ENCODE results near the gene PKIB. TPM values are rescaled to one million over a fixed set of nuclear protein-coding genes. Genes with fewer than 3 reads are reported as not detected.

The PKIB gene
- total and polyA plus RNA-seq, 10 of the 15 experiments (the other 5 are each of a cell fraction or from before 2014, with no cell fraction given), result 0.20 to 1.8 (median 0.87) TPM

DNA sequence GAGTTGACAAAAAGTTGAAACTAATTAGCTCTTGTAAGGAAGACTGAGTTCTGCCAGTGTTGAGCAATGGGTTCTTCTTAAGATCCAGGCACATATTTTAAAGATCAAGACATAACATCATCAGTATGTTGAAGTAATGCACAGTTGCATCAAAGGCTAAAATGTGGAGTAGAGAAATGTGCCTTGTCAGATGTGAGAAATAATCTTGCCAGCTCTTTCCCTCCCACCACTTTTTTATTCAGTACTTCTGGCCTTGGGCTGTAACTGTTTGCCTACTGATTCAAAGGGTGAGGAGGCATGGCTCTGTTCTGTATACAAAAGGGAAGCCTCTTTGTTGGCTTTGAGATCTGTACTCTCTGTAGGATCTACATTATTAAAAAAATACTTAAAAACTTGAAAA, 13.1 kb downstream of the PKIB start:
- Histone ChIP-seq H3K9me3 (replicated peaks; ENCODE audit: control insufficient read depth, insufficient read depth, low read length) (no peaks in the 10 kb centered on the region), H3K79me2 (ENCODE audit: control insufficient read depth, insufficient read depth, low read length) (no peaks in the 10 kb centered on the region), H3K4me1 (ENCODE audit: control insufficient read depth, insufficient read depth, low read length) (no peaks in the 10 kb centered on the region), H3K27me3 (replicated peaks in 1 of 2; ENCODE audit: control insufficient read depth in 2 of 2, insufficient read depth in 2 of 2, low read length in 1 of 2) (no peaks in the 10 kb centered on the region), H4K20me1 (ENCODE audit: control insufficient read depth, insufficient read depth) (no peaks in the 10 kb centered on the region), H3K4me2 (ENCODE audit: control insufficient read depth, insufficient read depth) (no peak overlapping the region), H3K9ac (ENCODE audit: control insufficient read depth, insufficient read depth, low read length) (no peak overlapping the region), H3K4me3 (no peak overlapping the region), H2AFZ (ENCODE audit: control insufficient read depth, low read depth, low read length) (no peak overlapping the region), H3K36me3 (ENCODE audit: control insufficient read depth in 2 of 2, insufficient read depth in 2 of 2, low read length in 1 of 2) (no peaks in the 10 kb centered on the region), H3K27ac (ENCODE audit: control insufficient read depth, insufficient read depth) (no peak overlapping the region)
- TF ChIP-seq NRF1 (conservative IDR thresholded peaks at IDR 0.05; ENCODE audit: low read depth, low read length) (no peak), CBX3 (IDR thresholded peaks at IDR 0.05; ENCODE audit: borderline replicate concordance, low read depth) (no peak), HDAC2 (IDR thresholded peaks at IDR 0.05) (no peak), ZZZ3 (IDR thresholded peaks at IDR 0.05; ENCODE audit: control insufficient read depth, insufficient read length, low read depth) (no peak), ZSCAN29 (IDR thresholded peaks at IDR 0.05) (no peak), ZNF217 (IDR thresholded peaks at IDR 0.05) (no peak), ZBED1 (IDR thresholded peaks at IDR 0.05; ENCODE audit: borderline replicate concordance) (no peak), GABPA (IDR thresholded peaks at IDR 0.05; ENCODE audit: low read depth) (no peak), TCF7 (IDR thresholded peaks at IDR 0.05; ENCODE audit: borderline replicate concordance) (no peak), RFX5 (IDR thresholded peaks at IDR 0.05; ENCODE audit: low read depth, low read length) (no peak), IKZF1 (conservative IDR thresholded peaks at IDR 0.05) (no peak)
- TF ChIP-seq, protein P1, sequence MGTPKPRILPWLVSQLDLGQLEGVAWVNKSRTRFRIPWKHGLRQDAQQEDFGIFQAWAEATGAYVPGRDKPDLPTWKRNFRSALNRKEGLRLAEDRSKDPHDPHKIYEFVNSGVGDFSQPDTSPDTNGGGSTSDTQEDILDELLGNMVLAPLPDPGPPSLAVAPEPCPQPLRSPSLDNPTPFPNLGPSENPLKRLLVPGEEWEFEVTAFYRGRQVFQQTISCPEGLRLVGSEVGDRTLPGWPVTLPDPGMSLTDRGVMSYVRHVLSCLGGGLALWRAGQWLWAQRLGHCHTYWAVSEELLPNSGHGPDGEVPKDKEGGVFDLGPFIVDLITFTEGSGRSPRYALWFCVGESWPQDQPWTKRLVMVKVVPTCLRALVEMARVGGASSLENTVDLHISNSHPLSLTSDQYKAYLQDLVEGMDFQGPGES (IDR thresholded peaks at IDR 0.05), result no peak
- TF ChIP-seq, protein P2, sequence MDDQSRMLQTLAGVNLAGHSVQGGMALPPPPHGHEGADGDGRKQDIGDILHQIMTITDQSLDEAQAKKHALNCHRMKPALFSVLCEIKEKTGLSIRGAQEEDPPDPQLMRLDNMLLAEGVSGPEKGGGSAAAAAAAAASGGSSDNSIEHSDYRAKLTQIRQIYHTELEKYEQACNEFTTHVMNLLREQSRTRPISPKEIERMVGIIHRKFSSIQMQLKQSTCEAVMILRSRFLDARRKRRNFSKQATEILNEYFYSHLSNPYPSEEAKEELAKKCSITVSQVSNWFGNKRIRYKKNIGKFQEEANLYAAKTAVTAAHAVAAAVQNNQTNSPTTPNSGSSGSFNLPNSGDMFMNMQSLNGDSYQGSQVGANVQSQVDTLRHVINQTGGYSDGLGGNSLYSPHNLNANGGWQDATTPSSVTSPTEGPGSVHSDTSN (IDR thresholded peaks at IDR 0.05; ENCODE audit: insufficient replicate concordance, low read depth, low read length), result no peak
- TF ChIP-seq, protein P3, sequence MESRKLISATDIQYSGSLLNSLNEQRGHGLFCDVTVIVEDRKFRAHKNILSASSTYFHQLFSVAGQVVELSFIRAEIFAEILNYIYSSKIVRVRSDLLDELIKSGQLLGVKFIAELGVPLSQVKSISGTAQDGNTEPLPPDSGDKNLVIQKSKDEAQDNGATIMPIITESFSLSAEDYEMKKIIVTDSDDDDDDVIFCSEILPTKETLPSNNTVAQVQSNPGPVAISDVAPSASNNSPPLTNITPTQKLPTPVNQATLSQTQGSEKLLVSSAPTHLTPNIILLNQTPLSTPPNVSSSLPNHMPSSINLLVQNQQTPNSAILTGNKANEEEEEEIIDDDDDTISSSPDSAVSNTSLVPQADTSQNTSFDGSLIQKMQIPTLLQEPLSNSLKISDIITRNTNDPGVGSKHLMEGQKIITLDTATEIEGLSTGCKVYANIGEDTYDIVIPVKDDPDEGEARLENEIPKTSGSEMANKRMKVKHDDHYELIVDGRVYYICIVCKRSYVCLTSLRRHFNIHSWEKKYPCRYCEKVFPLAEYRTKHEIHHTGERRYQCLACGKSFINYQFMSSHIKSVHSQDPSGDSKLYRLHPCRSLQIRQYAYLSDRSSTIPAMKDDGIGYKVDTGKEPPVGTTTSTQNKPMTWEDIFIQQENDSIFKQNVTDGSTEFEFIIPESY (IDR thresholded peaks at IDR 0.05), result no peak
- no peak for ATAC-seq
- CTCF ChIA-PET, result interaction anchor here (0.6 to 0.9 kb wide), 2 partner anchors 71 to 215 kb away, joined by 3 read pairs; no protein-coding TSS in a partner anchor
- SMC1A ChIA-PET (ENCODE audit: uncharacterized antibody, unreplicated experiment), result interaction anchor here (1.5 kb wide), 1 partner anchor 253 kb away, joined by 3 read pairs; no protein-coding TSS in a partner anchor
- RAD21 ChIA-PET (ENCODE audit: unreplicated experiment), result no interaction called here
- no peak for FAIRE-seq
- no peak for DNase-seq (ENCODE audit: low read depth, low spot score)
- POLR2A ChIA-PET, result interaction anchor here (1.5 kb wide), 1 partner anchor 34 kb away, joined by 4 read pairs; no protein-coding TSS in a partner anchor
- in situ Hi-C loops (cut with MboI), result no loop called here
- intact Hi-C loops (cut with micrococcal nuclease; ENCODE audit: unreplicated experiment), result no loop called here
- BruUV-seq (replicated peaks), result no TSS peak

Measured in GM12878 (cell line).